C4-2B (cell line): Measurements from ENCODE around the gene GALNT9.

ENCODE experiments used
- H3K27ac ChIP-seq: fragments of 450-650 bp; 2 replicates; pipeline ENCODE4 v1.5.1; 2017
- CTCF ChIP-seq: fragments of 450-650 bp; conservative IDR thresholded peaks from 2 replicates; pipeline ENCODE4 v1.5.1; 2017; ENCODE audit warnings: mild to moderate bottlenecking
- ZFX ChIP-seq: fragments of 450-650 bp; IDR thresholded peaks from 2 replicates; pipeline ENCODE4 v1.6.1; 2017

Gene GALNT9

GRCh38 chr12:132367852-132368251, 38.5 kb upstream of the GALNT9 start:
- TF ChIP-seq CTCF: no peak
- H3K27ac ChIP-seq: no peak overlapping the region

- TF ChIP-seq CTCF (no peak), ZFX (no peak)
- H3K27ac ChIP-seq: no peak overlapping the region
Measured at GRCh38 chr12:132367071-132367851, 37.9 kb upstream of the GALNT9 start.

- H3K27ac ChIP-seq: no peak overlapping the region
- TF ChIP-seq CTCF: no peak
- TF ChIP-seq ZFX: no peak
Measured at GRCh38 chr12:132366341-132366861, 37.0 kb upstream of the GALNT9 start.

DNA sequence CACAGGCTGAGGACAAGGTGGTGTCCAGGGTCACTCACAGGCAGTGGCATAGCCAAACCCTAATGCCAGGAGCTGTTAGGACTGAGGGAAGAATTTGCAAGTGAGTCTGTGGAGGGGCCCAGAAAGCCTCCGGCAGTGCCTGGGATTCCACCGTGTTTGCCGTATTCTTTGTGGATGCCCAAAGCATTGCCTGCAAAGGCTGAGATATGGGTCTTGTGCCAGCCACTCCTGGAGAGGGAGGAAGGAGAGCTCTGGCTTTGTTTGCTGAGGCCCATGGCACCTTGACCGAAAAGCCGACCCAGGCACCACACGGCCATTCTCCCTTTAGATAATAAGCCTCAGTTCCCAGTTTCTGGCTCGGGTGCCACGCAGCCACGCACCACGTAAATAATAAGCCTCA, 35.8 kb upstream of the GALNT9 start:
- H3K27ac ChIP-seq: no peak overlapping the region
- TF ChIP-seq CTCF (no peak), ZFX (no peak)

DNA sequence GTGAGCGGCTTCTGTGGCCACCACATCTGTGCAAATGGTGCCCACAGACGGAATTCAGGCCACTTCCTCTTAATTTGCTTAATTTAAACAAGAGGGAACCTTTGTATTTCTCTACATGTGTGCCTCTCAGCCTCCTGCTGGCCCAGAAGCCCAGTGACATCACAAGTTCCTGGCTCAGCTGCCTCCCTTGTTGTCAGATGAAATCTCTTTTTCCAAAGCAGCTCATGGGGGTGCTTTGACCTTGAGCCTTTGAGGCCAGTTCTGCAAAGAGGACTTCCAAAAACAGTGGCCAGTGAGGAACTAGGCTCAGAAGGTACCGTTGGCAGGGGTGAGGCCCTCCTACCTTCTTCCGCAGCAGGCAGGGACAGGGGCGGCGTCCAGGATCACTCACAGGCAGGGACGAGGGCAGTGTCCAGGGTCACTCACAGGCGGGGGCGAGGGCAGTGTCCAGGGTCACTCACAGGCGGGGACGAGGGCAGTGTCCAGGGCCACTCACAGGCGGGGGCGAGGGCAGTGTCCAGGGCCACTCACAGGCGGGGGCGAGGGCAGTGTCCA, 35.0 kb upstream of the GALNT9 start:
- H3K27ac ChIP-seq: no peak overlapping the region
- TF ChIP-seq CTCF: no peak
- no peak for TF ChIP-seq ZFX

DNA sequence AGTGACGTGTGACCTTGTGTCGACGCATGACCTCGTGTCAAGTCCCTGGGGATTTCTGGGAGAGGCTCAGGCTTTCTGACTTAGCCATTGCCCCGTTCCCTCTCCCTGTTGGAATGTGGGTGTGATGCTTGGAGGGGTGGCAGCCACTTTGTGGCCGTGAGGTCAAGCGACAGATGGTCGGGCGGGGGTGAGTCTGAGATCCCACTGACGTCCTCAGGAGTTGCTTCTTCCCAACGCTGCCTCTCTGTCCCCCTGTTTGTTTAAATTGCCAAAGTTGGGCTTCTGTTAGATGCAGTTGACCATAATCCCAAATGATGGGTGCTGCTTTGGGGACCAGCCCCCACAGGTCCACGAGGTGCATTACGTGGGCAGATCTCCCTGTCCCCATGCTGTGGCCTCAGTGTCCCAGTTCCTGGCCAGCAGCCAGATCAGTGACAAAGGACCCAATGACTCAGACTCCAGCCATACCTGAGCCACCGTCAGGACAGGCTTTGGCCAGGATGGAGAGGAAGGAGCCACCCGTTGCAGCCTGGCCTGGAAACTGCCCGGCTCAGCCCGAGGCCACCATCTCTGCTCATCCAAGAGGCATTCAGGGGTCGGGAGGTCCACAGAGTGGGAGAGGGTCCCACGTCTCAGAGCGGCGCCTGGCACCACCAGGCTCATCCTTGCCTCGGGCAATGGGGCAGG, 34.4 kb upstream of the GALNT9 start:
- no peak for TF ChIP-seq ZFX
- TF ChIP-seq CTCF: no peak
- H3K27ac ChIP-seq: no peak overlapping the region
